ENCODE measurements around the gene RGS10.

Gene RGS10

DNA sequence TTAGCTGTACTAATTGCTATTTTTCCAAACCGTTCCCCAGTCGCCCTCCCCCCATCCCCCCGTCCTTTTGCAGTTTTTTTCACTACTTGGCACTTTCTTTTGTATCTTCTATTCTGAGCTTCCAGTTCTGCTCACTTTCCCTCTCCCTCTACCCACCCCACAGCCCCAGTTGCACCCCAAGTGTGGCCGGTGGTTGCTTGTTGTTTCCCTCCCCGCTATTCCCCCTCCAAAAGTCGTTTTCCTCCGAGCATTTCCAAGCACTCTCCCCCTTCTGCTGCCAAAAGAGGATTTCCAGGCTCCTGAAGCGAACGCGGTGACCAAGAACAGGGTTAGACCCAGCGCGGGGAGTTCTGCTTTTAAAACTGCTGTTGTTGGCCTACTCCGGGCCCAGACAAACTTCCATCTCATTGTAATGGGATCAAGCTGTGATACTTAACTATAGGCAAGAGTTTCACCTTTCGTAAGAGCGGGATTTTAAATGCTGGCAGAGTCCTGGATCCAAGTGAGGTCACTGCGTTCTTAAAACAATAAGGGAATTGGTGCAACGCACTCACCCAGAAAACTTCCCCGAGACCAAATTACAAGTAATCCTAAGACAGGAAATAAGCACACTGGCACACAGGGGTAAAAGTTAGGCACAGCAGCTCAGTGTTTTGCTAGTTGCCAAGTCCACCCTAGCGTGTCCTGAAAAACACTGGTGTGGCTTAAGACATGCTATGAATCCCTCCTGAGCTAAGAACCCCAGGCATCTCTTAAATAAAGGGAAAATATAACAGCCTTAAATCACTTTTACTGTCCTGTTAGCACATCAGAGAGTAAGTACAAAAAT, 1.5 kb upstream of the RGS10 start:
- H3K27me3 Mint-ChIP-seq (ENCODE audit: low read depth) = peaks cover 29% of the 10 kb centered on the region
- H3K9me3 Mint-ChIP-seq = no peaks in the 10 kb centered on the region
- H3K27ac Mint-ChIP-seq = peak overlapping the region; percentile 93
- DNase-seq (ENCODE audit: low spot score) = no peak
- peaks cover 8% of the 10 kb centered on the region for H3K36me3 Mint-ChIP-seq (ENCODE audit: low read depth)
- peak overlapping the region; percentile 86 for H3K4me3 Mint-ChIP-seq
- peaks cover 29% of the 10 kb centered on the region for H3K4me1 Mint-ChIP-seq (ENCODE audit: low read depth)

DNA sequence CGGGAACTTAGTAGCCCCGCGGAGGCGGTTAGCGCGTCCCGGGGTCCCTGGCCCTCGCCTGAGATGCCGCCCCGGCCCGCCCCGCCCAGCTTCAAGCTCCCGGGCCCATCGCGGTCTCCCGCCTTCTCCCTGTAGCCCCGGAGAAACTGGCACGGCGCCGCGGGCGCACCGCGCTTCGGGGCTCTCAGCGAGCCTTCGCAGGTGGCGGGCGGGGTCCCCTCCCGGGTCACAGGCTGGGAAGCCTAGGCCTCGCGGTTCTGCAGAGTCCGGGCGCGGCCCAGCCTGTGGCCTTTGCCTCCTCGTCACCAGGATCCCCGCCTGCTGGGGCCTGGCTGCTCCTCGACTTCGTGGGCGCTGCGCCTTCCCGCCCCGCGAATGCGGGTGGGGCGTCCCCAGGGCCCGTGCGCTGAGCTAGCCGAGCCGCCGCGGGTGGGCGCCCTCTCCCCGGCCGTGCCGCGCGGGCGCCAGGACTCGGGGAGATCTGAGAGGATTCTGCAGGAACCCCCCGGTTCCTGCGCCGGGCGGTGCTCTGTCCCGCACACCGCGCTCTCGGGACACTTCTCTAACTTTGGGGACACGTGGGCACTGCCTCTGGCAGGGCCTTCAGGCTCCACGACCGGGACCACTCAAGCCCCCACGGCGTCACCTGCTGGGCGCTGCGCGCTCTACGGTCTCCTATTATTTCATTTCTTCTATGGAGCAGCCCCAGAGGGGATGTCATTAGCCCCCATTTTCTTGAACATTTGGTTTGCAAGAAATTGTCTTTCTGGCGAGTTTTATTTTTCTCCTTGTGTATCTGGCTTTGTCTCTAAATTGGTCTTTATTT, 682 bp upstream of the RGS10 start:
- Mint-ChIP-seq H3K27ac (peak overlapping the region; percentile 93), H3K27me3 (ENCODE audit: low read depth) (peaks cover 21% of the 10 kb centered on the region), H3K36me3 (ENCODE audit: low read depth) (peaks cover 9% of the 10 kb centered on the region), H3K4me3 (peak overlapping the region; percentile 86), H3K4me1 (ENCODE audit: low read depth) (peaks cover 36% of the 10 kb centered on the region), H3K9me3 (no peaks in the 10 kb centered on the region)
- DNase-seq (ENCODE audit: low spot score) = peak; percentile 58

DNA sequence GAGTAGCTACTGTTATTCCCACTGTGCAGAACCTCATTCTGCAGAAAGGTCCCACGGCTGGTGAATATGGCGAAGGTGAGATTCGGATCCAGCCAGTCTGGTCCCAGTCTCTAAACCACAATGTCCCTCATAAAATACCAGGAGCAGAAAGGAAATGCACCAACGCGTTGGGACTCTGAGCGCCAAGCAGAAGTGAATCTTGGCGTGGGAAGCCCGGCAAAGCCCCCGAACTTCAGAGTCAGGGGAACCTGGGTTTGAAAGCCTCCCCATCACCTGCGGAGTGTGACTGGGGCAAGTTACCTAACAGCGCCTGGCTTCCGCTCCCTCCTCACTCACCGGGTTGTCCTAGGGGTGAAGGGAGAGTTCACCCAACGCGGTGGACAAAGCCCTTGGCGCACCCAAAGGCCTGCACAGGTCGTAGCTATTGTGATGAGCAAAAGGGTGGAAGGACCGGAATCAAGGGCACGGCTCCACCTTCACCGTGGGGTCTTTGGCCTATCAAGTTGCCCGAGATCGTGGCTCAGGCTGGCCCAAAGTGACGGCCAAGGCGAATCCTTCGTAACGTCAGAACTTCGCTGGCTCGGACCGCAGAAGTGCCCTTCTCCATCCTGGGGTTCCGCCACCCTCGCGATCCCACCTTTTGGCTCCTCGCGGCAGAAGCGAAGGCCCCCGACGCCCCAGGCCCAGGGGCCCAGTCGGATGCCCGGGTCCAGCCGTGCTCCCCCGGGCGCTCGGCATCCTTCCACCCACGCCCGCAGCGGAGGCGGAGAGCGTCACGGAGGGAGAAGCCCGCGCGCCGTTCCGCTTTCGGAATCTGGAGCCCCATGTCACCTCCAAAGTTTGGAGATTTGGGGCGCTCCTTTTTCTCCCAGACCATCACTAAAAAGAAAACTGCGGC, 811 bp downstream of the RGS10 start:
- Mint-ChIP-seq H3K4me1 (ENCODE audit: low read depth) (peaks cover 49% of the 10 kb centered on the region), H3K27me3 (ENCODE audit: low read depth) (peaks cover 11% of the 10 kb centered on the region), H3K4me3 (peak overlapping the region; percentile 78), H3K27ac (peak overlapping the region; percentile 82), H3K9me3 (no peaks in the 10 kb centered on the region), H3K36me3 (ENCODE audit: low read depth) (peaks cover 18% of the 10 kb centered on the region)
- peak; percentile 73 for DNase-seq (ENCODE audit: low spot score)

DNA sequence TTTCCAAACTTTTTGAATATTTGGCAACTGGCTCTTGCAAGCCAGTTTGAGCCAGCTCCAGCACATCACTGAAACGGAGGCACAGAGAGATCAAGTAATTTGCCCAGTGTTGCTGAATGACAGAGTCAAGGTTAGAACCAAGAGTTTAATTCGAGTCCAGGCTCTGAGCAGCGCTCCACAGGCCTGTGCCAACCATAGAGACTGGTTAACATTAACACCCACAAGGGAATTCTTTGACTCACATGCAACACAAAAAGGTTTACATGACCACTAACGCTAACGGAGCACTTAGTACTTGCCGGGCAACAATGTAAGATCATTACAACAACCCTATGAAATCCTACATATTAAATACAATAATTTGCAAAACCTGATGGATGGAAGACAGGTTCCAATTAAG, 1.5 kb downstream of the RGS10 start:
- peaks cover 55% of the 10 kb centered on the region for H3K4me1 Mint-ChIP-seq (ENCODE audit: low read depth)
- peaks cover 9% of the 10 kb centered on the region for H3K27me3 Mint-ChIP-seq (ENCODE audit: low read depth)

DNA sequence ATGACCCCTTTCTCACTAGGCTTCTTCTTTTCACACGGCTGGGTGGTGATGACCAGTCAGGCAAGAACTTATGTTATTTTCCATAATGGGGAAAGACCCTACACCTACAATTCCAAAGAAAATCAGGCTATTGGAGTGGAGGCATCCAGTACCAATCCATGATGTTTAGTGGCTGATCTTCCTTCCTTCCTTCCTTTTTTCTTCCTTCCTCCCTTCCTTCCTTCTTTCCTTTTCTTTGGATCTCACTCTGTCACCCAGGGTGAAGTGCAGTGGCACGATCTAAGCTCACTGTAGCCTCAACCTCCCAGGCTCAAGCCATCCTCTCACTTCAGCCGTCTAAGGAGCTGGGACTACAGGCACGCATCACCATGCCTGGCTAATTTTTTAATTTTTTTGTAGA, 2.5 kb downstream of the RGS10 start:
- no peaks in the 10 kb centered on the region for H3K9me3 Mint-ChIP-seq
- peak overlapping the region; percentile 74 for H3K27ac Mint-ChIP-seq
- peaks cover 64% of the 10 kb centered on the region for H3K4me1 Mint-ChIP-seq (ENCODE audit: low read depth)
- DNase-seq (ENCODE audit: low spot score) = no peak
- peak overlapping the region; percentile 78 for H3K4me3 Mint-ChIP-seq
- peaks cover 27% of the 10 kb centered on the region for H3K36me3 Mint-ChIP-seq (ENCODE audit: low read depth)
- H3K27me3 Mint-ChIP-seq (ENCODE audit: low read depth) = peaks cover 4% of the 10 kb centered on the region

More for the DNA sequence above, 1.5 kb downstream of the RGS10 start:
- Mint-ChIP-seq H3K27ac (peak overlapping the region; percentile 82), H3K9me3 (no peaks in the 10 kb centered on the region), H3K4me3 (peak overlapping the region; percentile 78), H3K36me3 (ENCODE audit: low read depth) (peaks cover 20% of the 10 kb centered on the region)
- DNase-seq (ENCODE audit: low spot score) = peak; percentile 32

DNA sequence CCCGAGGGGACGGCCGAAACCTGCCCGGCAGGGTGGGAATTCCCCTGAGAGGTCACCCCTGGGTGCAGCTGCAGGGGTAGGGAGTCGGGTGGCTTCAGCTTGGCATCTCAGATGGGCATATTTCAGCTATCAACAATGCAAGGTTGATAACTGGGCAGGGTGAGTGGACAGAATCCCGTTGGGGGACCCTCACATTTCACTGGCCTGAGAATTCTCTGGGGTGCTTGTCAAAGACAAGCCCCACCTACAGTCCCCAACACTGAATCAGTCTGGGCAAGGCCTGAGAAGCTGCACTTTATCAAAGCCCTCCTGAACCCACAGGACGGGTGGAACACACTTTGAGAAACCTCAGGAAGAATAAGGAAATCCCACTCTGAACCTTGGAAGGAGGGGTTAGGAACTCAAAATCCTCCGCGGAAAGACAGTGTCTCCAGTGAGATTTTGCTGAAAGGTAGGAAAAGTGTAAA, 3.1 kb downstream of the RGS10 start:
- peak; percentile 20 for DNase-seq (ENCODE audit: low spot score)
- H3K27ac Mint-ChIP-seq = peak overlapping the region; percentile 78
- H3K4me3 Mint-ChIP-seq = peak overlapping the region; percentile 84
- H3K36me3 Mint-ChIP-seq (ENCODE audit: low read depth) = peaks cover 31% of the 10 kb centered on the region
- peaks cover 67% of the 10 kb centered on the region for H3K4me1 Mint-ChIP-seq (ENCODE audit: low read depth)
- no peaks in the 10 kb centered on the region for H3K9me3 Mint-ChIP-seq
- H3K27me3 Mint-ChIP-seq (ENCODE audit: low read depth) = peaks cover 3% of the 10 kb centered on the region

DNA sequence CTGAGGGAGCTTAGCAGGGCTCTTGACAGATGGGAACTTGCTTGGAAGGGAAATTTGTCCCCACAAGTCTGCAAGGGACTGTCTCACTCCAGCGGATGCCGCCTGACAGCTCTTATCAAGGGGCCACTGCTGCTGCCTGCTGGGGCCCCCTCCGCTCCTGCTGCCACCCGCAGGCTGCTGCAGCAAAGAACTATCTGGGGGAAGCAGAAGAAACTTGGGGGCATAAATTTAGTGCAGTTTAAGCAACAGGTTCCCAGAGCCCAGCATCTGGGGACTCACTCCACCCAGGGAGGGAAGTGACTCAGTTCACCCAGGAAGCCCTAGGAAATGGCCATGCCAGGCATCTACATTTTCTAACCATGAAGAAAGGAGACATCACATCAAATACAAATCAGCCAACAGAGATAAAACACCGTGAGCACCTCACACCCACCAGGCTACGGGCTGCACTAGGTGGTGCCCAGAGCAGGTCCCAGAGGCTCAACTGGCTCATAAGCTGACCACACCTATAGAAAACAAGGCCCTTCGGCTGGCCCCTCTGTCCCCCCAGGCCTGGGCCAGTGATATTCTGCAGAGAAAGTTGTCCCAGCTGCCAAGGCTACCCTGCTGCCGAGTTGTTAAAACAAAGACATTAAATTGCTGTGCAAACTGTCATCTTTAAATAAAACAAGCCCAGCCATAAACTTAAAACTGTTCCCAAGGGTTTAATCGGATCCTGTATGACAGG, 3.7 kb downstream of the RGS10 start:
- Mint-ChIP-seq H3K27ac (peak overlapping the region; percentile 78), H3K27me3 (ENCODE audit: low read depth) (no peaks in the 10 kb centered on the region), H3K4me3 (peak overlapping the region; percentile 84), H3K4me1 (ENCODE audit: low read depth) (peaks cover 64% of the 10 kb centered on the region), H3K9me3 (no peaks in the 10 kb centered on the region), H3K36me3 (ENCODE audit: low read depth) (peaks cover 31% of the 10 kb centered on the region)
- DNase-seq (ENCODE audit: low spot score) = peak; percentile 62

DNA sequence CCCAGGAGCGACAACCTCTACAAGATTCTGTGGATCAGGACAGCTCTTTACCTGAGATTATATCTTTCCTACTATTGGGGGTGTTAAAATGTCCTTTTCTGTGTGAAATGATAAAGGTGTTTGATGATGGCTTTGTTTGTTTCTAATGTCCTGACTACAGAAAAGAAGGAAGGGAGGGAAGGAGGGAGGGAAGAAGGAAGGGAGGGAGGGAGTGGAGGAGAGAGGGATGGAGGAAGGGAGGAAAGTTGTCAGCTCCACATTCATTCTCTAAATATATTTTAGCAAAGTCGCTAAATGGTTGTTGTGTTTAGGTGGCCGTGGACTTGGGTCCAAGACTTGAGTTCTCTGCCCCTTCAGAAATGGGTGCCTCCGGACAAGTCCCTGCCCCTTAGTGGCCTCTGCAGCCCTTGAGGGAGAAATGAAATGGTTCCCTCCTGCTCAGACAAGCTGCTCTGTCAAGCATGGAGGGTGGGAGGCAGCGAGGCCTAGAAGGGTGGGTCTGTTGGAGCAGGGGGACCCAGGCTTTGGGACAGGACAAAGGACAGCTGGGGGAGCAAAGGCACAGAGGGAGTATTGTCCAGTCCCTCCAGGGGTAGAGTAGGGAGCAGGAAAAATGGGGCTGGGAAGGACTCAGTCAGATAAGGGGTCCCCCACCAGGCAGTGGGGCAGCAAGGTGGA, 4.4 kb downstream of the RGS10 start:
- no peaks in the 10 kb centered on the region for H3K9me3 Mint-ChIP-seq

DNA sequence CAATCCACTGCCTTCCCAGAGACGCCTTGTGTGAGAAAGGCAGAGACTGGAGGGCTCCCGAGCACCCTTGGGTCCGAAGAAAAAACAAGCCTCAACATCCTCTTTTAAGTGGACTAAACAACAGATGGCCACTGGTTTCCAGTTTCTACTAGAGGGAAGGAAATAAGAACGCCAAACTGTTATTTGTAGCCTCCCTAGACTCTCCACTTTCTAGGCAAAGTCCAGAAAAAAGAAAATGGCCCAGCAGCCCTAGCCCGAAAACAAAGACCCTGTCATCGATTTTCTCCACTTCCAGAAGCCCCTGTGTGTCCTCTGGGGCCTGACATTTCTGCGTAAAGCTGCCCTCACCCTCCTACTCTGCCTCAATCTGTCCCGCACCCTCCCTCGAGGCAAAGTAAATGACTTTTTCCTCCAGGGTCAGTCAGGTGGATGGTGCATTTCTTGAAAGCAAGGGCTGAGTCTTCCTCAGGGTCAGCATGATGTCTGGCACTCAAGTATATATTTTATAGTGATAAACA, 6.0 kb downstream of the RGS10 start:
- peak overlapping the region; percentile 8 for H3K4me3 Mint-ChIP-seq
- no peaks in the 10 kb centered on the region for H3K27me3 Mint-ChIP-seq (ENCODE audit: low read depth)
- no peaks in the 10 kb centered on the region for H3K9me3 Mint-ChIP-seq
- H3K36me3 Mint-ChIP-seq (ENCODE audit: low read depth) = peaks cover 39% of the 10 kb centered on the region
- peak overlapping the region; percentile 63 for H3K27ac Mint-ChIP-seq
- no peak for DNase-seq (ENCODE audit: low spot score)
- H3K4me1 Mint-ChIP-seq (ENCODE audit: low read depth) = peaks cover 71% of the 10 kb centered on the region

More for the DNA sequence above, 4.4 kb downstream of the RGS10 start:
- DNase-seq (ENCODE audit: low spot score) = no peak
- H3K36me3 Mint-ChIP-seq (ENCODE audit: low read depth) = peaks cover 31% of the 10 kb centered on the region
- peak overlapping the region; percentile 78 for H3K27ac Mint-ChIP-seq
- H3K4me3 Mint-ChIP-seq = peak overlapping the region; percentile 84
- H3K27me3 Mint-ChIP-seq (ENCODE audit: low read depth) = no peaks in the 10 kb centered on the region
- peaks cover 64% of the 10 kb centered on the region for H3K4me1 Mint-ChIP-seq (ENCODE audit: low read depth)

DNA sequence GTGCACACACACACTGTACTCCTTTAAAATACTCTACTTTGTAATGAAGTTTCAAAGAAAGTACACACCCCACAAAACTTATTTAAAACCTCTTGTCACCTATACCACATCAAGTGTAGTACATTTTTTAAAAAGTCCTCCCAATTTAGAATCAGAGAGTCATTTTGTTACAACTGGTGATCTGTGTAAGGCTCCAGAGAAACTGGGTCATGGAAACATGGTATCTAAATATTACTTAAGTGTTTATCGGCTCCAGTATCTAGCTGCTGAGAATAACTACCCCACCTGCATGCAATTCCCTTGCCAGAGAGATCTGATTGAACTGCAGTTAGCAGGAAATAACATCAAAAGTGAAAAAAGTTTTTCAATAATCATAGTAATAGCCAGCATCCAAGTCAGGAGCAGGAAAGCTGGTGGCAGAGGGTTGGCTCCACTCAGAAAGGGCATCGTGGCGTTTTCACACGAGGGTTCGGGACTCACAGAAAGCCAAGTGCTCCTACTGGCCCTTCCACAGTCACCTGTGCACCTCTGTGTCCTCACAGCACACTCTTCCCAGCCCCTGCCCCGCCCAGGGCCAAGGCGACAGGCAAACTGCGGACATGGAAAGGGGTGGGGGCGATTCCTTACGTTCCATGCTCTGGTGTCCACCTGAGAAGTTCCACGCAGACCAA, 6.5 kb downstream of the RGS10 start:
- DNase-seq (ENCODE audit: low spot score) = no peak
- Mint-ChIP-seq H3K27me3 (ENCODE audit: low read depth) (no peaks in the 10 kb centered on the region), H3K4me1 (ENCODE audit: low read depth) (peaks cover 72% of the 10 kb centered on the region)

DNA sequence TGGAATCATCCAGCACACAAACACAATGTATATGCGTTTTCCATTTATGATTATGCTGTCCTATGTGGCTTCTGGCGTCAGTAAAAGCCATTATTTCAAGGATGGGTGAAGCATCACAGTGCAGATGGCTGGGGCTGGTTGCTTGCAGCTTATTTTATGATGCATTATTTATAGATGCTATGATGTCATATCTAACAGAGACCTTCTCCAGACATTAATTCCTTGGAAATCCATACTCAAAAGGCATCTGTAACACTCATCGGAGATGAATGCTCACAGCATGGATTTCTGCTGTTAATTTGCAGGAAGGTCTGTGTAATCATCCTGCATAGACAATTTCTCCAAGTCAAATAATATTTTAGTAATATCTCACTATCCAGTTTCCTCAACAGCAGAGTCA, 7.2 kb downstream of the RGS10 start:
- Mint-ChIP-seq H3K36me3 (ENCODE audit: low read depth) (peaks cover 42% of the 10 kb centered on the region), H3K9me3 (no peaks in the 10 kb centered on the region), H3K27ac (peak overlapping the region; percentile 42), H3K27me3 (ENCODE audit: low read depth) (no peaks in the 10 kb centered on the region), H3K4me1 (ENCODE audit: low read depth) (peaks cover 67% of the 10 kb centered on the region), H3K4me3 (no peak overlapping the region)
- no peak for DNase-seq (ENCODE audit: low spot score)

More for the DNA sequence above, 6.5 kb downstream of the RGS10 start:
- peak overlapping the region; percentile 8 for H3K4me3 Mint-ChIP-seq
- H3K27ac Mint-ChIP-seq = peak overlapping the region; percentile 42
- no peaks in the 10 kb centered on the region for H3K9me3 Mint-ChIP-seq
- peaks cover 41% of the 10 kb centered on the region for H3K36me3 Mint-ChIP-seq (ENCODE audit: low read depth)

DNA sequence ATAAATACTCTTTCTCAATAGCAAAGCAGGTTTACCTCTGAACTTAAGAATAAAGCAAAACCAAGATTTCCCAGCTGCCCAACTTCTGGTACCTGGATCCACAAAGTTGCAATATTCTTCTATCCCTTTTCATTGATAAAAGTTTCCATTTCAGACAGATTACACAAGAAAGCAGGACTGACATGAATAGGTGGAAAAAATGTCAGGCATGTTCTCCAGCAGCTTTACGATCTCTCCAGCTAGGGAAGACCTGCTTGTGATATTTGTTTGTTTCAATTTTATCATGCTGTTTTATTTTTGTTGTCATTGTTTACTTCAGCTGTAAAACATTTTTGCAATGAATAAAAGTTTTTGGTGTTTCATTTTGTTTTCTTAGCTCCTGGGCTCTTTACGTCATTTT, 9.0 kb downstream of the RGS10 start:
- Mint-ChIP-seq H3K27me3 (ENCODE audit: low read depth) (no peaks in the 10 kb centered on the region), H3K27ac (no peak overlapping the region), H3K9me3 (no peaks in the 10 kb centered on the region), H3K4me1 (ENCODE audit: low read depth) (peaks cover 53% of the 10 kb centered on the region), H3K4me3 (no peak overlapping the region), H3K36me3 (ENCODE audit: low read depth) (peaks cover 40% of the 10 kb centered on the region)
- DNase-seq (ENCODE audit: low spot score) = no peak

Measured in T-helper 2 cell treated with Interferon-gamma antibody and Interleukin-4, amounts not matched to agents 5 μg/mL and 100 μg/mL, for 36 hours (primary cell).